Glutamatergic neuron (in vitro differentiated cells): ENCODE results near the gene C1RL. TPM values are rescaled to one million over a fixed set of nuclear protein-coding genes. Genes with fewer than 3 reads are reported as not detected.

ENCODE experiments used
- DNase-seq: peaks from one replicate; pipeline ENCODE4 v3.0.0; 2022
- H3K27ac Mint-ChIP-seq: one replicate; pipeline ENCODE4 v1.8.0; 2020; ENCODE audit warnings: mild to moderate bottlenecking, mixed read lengths, inconsistent platforms; ENCODE audit not compliant: unreplicated experiment
- H3K27me3 Mint-ChIP-seq: one replicate; pipeline ENCODE4 v1.8.0; 2020; ENCODE audit warnings: mild to moderate bottlenecking, moderate library complexity, mixed read lengths, inconsistent platforms; ENCODE audit not compliant: unreplicated experiment
- H3K36me3 Mint-ChIP-seq: one replicate; pipeline ENCODE4 v1.8.0; 2020; ENCODE audit warnings: mild to moderate bottlenecking, mixed read lengths, inconsistent platforms; ENCODE audit not compliant: unreplicated experiment
- H3K4me1 Mint-ChIP-seq: one replicate; pipeline ENCODE4 v1.8.0; 2020; ENCODE audit warnings: mild to moderate bottlenecking, low read depth, mixed read lengths, inconsistent platforms; ENCODE audit not compliant: unreplicated experiment
- H3K4me3 Mint-ChIP-seq: one replicate; pipeline ENCODE4 v1.8.0; 2020; ENCODE audit warnings: mild to moderate bottlenecking, mixed read lengths, inconsistent platforms; ENCODE audit not compliant: unreplicated experiment
- H3K9me3 Mint-ChIP-seq: one replicate; pipeline ENCODE4 v1.8.0; 2020; ENCODE audit warnings: mild to moderate bottlenecking, moderate library complexity, mixed read lengths, inconsistent platforms; ENCODE audit not compliant: unreplicated experiment
- long read RNA-seq: library from polyadenylated mRNA; unstranded; transcript quantifications from one replicate; pipeline ENCODE4 v2.0.0, GENCODE V29; 2020; ENCODE audit not compliant: unreplicated experiment
- total RNA-seq: library from RNA; stranded (reverse); fragmentation: NEBNext Ultra II Directional; extraction: Animal tissue kit (Norgen Biotek cat#: 25700); gene quantifications from one replicate; pipeline ENCODE4 v1.2.1, GENCODE V29; 2021; ENCODE audit not compliant: unreplicated experiment
- TF ChIP-seq, protein P1 (sequence below): fragments of 200-600 bp; sonication (generic); IDR thresholded peaks from one replicate; pipeline ENCODE4 v1.5.0; 2021; ENCODE audit not compliant: partially characterized antibody, unreplicated experiment

The C1RL gene, protein sequence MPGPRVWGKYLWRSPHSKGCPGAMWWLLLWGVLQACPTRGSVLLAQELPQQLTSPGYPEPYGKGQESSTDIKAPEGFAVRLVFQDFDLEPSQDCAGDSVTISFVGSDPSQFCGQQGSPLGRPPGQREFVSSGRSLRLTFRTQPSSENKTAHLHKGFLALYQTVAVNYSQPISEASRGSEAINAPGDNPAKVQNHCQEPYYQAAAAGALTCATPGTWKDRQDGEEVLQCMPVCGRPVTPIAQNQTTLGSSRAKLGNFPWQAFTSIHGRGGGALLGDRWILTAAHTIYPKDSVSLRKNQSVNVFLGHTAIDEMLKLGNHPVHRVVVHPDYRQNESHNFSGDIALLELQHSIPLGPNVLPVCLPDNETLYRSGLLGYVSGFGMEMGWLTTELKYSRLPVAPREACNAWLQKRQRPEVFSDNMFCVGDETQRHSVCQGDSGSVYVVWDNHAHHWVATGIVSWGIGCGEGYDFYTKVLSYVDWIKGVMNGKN
- total RNA-seq: 12.8 TPM
- long read RNA-seq, partial matches to known transcripts: 0 of 4 reads
- long read RNA-seq, other reads (novel, unspliced or antisense): 3 of 4 reads

DNA sequence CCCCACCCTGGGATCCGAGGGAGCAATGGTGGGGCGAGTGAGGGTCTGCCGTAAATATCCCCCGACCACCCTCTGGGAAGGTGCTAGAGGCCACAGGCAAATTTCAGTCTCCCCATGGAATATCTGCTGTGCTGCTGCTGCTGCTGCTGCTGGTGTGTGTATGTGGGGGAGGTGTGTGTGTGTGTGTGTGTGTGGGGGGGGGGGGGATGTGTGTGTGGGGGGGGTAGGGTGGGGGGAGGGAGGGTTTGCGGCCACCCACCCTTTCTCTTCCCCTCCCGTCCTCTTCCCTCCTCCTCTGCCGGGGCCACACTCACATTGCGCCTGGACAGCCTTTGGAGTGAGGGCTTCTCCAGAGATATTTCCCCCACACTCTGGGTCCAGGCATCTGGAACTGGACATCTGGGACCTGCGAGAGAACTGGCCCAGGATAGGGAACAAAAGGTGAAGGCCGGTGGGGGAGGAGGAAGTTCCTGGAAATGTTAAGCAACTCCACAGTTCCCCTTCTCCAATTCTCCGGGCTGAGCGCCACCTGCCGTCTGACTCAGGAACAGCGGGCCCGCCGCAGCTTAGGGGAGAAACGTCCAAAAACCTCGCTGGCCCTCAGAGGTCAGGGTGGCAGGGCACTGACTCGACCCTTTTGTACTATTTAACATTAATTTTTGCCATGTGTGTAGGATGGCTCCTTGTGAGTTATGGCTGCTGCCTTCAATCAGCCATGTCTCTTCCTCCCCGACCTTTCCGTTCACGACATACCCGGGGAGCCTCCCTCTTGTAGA, at the start of gene C1RL:
Gene C1RL, minus strand, starts transcription at position 419 of the 776 bp plus-strand sequence. Its CDS starts 34 bp downstream, at position 385.
- Mint-ChIP-seq H3K27ac (peak within 1 kb of the TSS; percentile 95), H3K9me3 (peaks cover 11% of the 10 kb centered on the region), H3K4me1 (no peaks in the 10 kb centered on the region), H3K36me3 (peaks cover 6% of the 10 kb centered on the region), H3K27me3 (peaks cover 2% of the 10 kb centered on the region), H3K4me3 (peak within 1 kb of the TSS; percentile 90)
- TF ChIP-seq, protein P1, sequence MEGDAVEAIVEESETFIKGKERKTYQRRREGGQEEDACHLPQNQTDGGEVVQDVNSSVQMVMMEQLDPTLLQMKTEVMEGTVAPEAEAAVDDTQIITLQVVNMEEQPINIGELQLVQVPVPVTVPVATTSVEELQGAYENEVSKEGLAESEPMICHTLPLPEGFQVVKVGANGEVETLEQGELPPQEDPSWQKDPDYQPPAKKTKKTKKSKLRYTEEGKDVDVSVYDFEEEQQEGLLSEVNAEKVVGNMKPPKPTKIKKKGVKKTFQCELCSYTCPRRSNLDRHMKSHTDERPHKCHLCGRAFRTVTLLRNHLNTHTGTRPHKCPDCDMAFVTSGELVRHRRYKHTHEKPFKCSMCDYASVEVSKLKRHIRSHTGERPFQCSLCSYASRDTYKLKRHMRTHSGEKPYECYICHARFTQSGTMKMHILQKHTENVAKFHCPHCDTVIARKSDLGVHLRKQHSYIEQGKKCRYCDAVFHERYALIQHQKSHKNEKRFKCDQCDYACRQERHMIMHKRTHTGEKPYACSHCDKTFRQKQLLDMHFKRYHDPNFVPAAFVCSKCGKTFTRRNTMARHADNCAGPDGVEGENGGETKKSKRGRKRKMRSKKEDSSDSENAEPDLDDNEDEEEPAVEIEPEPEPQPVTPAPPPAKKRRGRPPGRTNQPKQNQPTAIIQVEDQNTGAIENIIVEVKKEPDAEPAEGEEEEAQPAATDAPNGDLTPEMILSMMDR: peak; percentile 89
- DNase-seq: peak; percentile 95

DNA sequence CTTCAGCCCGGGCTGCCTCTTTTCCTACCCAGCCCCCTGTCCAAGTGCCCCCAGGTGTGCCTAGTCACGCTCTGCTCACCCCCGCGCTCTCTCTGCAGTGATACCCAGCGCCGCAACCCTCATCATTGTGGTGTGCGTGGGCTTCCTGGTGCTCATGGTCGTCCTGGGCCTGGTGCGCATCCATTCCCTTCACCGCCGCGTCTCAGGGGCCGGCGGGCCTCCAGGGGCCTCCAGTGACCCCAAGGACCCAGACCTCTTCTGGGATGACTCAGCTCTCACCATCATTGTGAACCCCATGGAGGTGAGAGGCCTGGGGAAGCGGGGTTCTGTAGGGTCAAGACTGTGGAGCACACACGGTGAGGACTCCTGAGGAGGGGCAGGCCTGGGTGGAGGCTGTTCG, 48.4 kb upstream of the C1RL start:
- Mint-ChIP-seq H3K4me3 (no peak overlapping the region), H3K9me3 (peaks cover 7% of the 10 kb centered on the region), H3K36me3 (peaks cover 15% of the 10 kb centered on the region), H3K27ac (no peak overlapping the region), H3K4me1 (no peaks in the 10 kb centered on the region), H3K27me3 (peaks cover 12% of the 10 kb centered on the region)
- TF ChIP-seq, protein P1: no peak
- DNase-seq: no peak

DNA sequence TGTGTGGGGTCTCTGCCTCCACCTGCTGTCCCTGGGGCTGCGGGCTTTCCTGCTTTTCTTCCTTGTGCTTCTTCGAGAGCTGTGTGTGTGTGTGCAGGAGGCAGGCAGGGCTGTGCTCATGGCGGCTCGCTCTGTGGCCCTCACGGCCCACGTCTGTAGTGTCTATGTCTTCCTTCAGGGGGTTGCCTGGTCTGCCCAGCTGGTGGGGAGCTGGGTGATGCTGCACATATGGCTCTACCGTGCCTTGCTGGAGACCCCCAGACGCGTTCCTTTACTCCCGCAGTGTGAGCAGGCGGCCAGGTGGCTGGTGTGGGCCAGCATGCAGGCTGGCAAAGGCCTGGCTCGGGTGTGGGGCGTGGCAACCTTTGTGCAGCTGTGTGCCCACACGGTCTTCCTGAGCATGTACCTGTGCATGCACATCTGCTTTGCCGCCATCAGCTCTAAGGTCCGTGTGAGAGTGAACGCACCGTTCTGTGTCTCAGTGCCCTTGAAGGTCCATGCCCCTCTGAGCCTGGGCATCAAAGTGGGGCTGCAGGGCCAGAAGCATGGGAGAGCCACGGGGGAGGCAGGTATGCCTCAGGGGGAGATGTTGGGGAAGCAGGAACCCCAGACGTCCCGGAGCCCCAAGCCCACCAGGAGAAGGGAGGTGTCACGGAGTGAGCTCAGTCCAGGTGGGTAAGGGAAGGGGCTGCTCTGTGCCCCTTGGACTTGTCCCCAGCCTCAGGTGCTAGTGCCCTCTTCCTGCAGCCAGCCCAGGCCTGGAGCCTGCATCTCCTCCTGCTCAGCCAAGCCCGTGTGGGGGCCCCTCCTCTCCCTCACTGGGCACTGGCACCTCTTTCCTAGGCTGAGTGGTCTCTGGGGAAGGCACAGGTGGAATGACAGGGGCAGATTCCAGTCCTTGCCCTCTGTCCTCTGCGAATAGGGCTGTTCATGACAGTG, 47.5 kb upstream of the C1RL start:
- no peaks in the 10 kb centered on the region for H3K4me1 Mint-ChIP-seq
- peak overlapping the region; percentile 13 for H3K4me3 Mint-ChIP-seq
- peaks cover 15% of the 10 kb centered on the region for H3K36me3 Mint-ChIP-seq
- H3K9me3 Mint-ChIP-seq: peaks cover 7% of the 10 kb centered on the region
- DNase-seq: no peak
- no peak overlapping the region for H3K27ac Mint-ChIP-seq
- TF ChIP-seq, protein P1: no peak
- H3K27me3 Mint-ChIP-seq: peaks cover 12% of the 10 kb centered on the region

DNA sequence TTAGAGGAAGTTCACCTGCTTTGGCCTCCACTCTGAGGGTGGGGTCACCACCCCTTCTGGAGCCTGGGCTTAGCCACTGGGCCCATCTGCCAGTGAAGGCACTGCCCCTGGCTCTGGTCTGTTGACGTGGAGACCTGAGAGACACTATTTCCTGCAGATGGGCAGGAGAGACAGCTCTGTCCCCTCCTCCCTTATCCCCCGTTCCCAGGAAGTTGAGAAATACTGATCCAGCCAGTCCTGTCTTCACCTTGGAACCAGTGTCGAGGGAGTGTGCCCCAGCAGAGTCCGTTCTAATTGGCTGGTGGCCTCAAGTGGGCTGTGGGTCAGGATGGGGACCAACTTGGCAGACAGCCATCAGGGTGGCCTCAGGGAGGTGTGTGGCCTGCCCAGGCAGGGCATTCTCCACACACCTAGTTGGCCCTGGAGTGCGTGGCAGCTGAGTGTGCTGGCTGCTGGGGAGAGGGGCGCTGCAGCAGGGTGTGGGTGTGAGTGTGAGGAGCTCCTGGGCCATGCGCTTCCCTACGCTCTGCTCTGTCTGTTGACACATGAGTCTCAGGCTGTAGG, 46.5 kb upstream of the C1RL start:
- Mint-ChIP-seq H3K4me3 (no peak overlapping the region), H3K27me3 (peaks cover 8% of the 10 kb centered on the region), H3K27ac (no peak overlapping the region), H3K36me3 (peaks cover 11% of the 10 kb centered on the region), H3K4me1 (no peaks in the 10 kb centered on the region), H3K9me3 (peaks cover 6% of the 10 kb centered on the region)
- TF ChIP-seq, protein P1: no peak
- no peak for DNase-seq
